HT1080 (cell line): ENCODE measurements around the gene CYB5R3. TPM values are rescaled to one million over a fixed set of nuclear protein-coding genes. Genes with fewer than 3 reads are reported as not detected.

Experiments
- DNase-seq: peaks from one replicate; pipeline ENCODE4 v3.0.0-alpha.2; 2015; ENCODE audit warnings: low read depth
- polyA plus RNA-seq, 2 experiments: library from polyadenylated mRNA; depleted of rRNA; stranded (reverse); fragments of >200 nt; gene quantifications; 2 replicates each; pipeline ENCODE4 v1.2.3, GENCODE V29; 2015
- total RNA-seq: library from RNA; depleted of rRNA; stranded (reverse); fragments of >200 nt; shearing (Covaris generic); gene quantifications from 2 replicates; pipeline ENCODE4 v1.2.3, GENCODE V29; 2014; rRNA removed

The CYB5R3 gene
- total RNA-seq, result 69.9 and 112 TPM in 2 replicates
- polyA plus RNA-seq (2015; cell fraction: cytosol; rRNA removed), result 200 and 230 TPM in 2 replicates
- polyA plus RNA-seq (2015; cell fraction: nucleus; rRNA removed), result 113 and 129 TPM in 2 replicates

DNA sequence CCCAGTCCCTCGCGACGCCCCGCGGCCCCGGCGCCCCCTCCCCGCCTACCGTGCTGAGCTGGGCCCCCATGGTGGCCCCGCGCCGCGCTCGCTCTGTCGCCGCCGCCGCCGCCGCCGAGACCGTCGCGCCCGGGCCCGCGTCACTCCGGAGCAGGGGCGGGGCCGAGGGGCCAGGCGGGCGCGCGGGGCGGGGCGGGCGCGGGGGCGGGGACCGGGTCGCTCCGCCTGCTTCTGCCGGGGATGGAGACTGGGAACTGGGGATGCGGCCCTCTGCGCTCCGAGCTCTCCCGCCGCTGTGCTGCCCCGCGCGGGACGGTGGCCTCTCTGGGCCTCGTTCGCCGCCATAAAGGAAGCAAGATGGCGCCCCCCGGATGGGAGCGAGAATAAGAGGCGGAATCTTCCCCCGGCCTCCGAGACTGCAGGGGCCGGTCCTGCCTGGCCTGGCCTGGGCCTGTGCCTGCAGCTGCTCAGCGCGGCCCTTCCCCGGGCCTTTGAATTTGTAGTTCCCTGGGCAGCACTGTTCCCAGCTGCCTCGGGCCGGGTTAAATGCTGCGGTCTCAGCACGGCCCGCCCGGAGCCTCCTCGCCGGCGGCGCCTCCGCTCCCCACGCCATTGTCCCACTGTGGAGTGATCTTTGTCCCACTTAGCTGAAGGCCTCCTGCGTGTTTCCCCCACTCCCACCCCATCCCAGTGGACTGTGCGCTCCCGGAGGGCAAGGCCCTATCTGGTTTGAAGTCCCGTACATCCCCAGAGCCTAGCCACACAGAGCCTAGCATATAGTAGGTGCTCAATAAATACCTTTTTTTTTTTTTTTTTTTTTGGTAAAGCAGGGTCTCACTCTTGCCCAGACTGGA, at the start of gene CYB5R3:
Gene CYB5R3 (minus strand): TSS at position 147 of the 854 bp plus-strand sequence. CDS start 77 bp downstream, at position 70.
- DNase-seq, result peak; percentile 87

DNA sequence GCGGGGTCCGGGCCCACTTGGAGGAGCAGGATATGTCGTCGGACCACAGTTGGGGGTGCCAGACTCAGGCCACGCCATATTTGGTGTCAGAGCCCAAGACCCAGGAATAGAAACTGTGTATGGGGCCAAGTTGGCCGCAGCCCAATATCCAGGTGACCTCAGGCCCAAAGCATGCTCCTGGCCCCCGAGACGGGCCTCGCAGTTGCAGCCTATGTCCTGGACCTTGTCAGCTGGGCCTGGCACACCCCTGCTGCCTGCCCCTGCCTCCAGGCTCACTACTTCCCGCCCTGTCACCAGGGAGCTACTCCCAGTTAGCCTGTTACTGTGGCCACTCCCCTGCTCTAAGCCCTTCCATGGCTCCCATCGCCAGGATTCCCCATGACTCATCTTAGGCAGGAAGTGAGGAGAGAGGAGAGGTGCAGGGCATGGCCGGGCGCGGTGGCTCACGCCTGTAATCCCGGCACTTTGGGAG, 48.4 kb upstream of the CYB5R3 start:
- peak; percentile 86 for DNase-seq

DNA sequence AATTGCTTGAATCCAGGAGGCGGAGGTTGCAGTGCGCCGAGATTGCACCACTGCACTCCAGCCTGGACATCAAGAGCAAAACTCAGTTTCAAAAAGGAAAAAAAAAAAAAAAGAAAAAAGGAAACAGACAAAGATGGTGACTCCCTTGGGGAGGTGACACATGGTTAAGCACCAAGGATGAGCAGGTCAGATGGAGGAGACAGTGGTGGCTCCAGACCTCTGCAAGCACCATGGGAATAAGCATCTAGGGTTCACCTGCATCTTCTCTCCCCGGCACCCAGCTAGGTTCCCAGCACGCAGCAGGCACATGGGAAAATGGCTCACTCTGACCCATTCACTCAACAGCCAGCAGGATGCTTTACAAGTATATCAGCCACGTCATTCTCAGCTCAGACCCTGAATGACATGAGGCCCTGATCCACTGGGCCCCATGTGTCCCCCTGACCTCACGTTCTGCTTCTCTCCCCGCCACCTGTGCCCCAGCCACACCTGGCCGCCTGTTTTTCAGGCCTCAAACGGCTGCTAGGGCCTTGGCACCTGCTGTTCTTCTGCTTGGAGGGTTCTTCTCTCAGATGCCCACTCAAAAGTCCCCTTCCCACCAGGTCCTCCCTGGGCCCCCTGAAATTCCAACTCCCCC, 47.3 kb upstream of the CYB5R3 start:
- no peak for DNase-seq

DNA sequence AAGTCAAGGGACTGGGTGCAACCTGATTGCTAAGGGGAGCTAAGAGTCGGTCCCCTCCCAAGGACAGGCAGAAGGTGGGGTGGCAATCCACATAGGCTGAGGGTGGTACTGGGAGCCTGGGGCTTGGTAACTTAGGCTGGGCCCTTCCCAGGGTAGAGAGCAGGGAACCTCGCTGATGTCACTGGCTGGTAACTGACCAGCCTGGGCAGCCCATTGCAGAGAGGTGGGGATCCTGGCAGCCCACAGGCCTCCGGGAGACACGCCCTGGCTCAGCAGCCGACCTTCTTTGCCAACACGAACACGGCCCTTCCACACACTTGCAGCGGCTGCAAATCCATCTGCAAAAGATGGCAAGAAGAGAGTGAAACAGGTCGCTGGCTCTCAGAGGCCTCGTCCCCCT, 46.1 kb upstream of the CYB5R3 start:
- DNase-seq, result no peak

DNA sequence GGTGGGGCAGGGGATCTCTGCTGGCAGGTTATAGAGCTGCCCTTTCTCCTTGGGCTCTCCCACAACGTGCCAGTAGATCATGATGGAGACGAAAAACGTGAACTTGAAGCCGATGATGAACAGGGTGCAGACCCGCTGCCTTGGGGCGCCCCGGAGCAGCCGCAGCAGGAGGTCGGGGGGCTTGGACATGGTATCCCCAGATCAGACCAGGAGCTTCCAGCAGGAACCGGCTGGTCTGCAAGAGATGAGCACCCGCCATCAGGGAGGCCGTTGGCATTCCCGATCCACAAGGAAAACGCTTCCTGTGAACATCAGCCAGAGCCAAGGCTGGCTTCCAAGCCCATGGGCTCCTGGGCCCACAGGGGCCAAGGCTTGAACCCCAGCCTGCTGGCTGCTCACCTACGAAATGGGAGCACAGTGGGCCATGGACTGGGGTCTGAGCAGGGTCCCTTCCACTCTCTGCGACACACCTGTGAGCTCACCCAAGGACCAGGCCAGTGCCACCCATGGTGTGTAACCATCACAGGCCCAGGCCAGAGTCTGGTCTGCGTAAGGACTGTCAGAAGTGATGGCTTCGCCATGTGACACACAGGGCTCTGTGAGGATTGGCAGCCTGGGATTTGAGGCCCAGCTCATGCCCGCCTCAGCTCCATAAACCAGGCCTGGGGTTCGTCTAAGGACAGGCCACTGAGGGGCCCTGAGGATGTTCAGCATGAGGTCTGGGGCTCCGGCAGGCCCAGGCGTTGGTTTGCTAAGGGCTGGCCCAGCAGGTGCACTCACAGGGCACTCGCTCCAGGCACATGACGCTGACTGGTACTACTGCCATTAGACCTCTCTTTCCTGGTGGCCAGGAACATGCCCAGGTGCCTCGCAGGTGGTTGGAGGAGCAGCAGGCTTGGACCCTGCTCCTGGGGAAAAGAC, 44.8 kb upstream of the CYB5R3 start:
- DNase-seq, result no peak

DNA sequence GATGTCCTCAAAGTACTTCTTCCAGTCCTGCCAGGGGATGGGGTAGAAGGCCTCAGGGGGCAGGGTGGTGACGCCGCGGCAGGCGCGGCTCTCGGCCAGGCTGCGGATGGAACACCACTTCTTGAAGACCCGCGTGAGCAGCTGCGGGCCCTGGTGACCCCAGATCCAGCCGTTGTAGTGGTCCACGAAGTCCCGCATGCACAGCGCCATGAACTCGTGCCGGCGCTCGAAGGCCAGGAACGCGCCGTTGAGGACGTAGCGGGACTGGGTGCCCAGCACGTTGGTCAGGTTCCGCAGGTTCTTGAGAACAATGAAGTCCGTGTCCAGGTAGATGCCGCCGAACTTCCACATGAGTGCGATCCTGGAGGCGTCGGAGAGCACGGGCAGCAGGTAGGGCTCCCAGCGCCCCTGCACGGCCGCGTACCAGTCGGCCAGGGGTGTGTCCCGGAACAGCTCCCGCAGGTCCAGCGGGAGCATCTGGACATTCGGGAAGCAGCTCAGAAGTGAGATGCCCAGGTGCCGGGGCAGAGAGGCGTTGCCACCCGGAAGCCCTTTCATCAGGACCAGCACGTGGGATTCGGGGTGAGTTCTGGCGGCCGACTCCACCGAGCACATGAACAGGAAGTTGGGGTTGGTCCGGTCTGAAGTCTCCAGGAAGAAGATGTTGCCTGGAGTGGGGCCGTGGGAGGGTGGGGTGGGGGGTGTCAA, 44.0 kb upstream of the CYB5R3 start:
- DNase-seq, result no peak

DNA sequence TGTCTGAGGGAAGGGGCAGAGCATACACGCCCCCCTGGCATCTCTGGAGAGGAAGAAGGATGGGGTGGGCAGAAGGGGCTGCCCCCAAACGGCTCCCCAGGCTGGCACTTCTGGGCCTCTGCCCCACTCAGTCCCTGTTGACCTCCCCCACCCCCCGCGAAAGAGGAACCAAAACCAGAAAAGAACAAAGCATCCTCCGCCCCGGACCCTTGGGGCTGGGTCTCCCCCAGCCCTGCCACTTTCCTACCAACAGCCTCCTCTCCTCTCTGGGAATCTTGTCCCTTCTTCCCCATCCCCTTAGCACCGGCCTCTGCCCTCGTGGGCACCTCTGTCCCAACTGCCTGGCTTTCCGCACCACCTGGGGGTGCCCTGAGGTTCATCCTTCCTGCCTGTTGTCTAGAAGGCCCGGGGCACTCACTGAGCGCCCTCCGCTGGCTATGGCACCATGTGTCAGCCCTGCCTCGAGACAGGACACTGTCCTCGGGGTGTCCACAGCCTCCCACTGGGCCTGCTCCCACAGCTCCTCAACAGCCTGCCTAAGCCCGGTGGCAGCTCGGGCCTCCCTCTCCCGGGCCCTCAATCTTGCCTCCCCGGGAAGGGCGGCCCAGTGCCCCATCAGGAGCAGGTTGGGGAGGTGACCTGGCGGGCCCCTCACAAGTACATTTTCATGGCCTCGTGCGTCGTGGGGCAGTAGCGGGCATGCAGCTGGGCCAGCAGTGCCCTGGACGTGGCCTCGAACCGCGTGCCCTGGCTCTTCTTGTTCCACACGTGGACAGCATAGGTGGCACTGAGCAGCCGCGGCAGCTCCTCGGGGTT, 43.3 kb upstream of the CYB5R3 start:
- DNase-seq, result no peak

DNA sequence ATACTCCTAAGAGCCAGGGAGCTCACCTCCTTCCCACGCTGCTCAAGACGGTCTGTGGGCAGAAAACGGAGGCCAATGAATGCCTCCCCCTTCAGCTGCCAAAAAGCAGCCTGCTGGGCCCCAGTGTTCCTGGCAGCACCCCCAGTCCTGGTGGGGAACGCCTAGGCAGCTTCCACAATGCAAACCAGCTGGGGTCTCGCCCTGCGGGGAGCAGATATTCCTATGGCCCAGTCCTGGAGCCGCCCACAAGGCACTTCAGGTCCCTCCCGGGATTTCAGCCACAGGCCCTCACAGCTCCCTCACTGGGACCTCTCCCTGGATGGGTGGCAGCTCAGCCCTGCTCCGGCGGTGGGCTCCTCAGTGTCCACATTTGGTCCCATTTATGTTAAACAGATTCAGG, 42.2 kb upstream of the CYB5R3 start:
- no peak for DNase-seq

DNA sequence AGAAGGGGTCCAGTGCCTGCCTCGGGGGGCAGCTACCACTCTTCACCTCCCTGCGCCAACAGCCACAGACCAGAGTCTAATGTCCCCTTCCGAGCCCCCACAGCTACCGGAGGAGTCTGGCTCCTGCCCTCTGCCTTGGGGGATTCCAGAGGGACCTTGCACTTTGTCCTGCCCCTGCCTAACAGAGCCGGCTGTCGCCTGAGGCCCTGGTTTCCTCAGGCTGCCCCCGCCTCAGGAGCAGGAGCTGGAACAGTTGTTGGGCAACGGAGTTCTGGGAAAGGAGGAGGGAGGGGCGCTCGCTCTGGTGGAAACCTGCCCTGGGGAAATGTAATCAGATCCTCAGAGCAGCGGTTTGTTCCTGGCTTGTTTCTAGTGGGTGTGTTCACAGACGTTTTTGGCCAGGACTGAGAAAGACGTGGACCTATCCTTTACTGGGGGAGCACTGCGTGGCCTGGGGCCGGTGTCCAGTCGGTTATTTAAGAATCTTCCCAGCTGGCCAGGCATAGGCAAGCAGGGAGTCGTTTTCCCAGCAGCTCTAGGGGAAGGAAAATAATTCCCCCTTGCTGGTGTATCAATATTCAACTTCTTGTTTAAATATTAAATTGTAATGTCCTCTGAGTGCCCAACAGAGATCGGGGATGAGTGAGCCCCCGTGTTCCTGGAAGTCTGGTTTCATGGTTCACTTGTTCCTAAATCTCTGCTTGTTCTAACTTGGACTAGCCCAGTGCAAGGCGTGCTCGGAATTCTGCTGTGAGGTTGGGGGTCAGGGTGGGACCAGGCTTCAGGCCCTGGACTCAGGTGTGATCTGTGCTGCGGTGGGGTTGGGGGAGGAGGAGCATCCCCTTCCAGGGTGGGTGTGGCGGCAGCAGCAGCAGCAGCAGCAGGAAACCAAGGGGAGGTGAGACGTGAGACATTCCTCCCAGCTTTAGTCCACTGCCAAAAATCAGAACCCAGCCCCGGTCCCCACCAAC, 39.3 kb upstream of the CYB5R3 start:
- DNase-seq, result peak; percentile 36

DNA sequence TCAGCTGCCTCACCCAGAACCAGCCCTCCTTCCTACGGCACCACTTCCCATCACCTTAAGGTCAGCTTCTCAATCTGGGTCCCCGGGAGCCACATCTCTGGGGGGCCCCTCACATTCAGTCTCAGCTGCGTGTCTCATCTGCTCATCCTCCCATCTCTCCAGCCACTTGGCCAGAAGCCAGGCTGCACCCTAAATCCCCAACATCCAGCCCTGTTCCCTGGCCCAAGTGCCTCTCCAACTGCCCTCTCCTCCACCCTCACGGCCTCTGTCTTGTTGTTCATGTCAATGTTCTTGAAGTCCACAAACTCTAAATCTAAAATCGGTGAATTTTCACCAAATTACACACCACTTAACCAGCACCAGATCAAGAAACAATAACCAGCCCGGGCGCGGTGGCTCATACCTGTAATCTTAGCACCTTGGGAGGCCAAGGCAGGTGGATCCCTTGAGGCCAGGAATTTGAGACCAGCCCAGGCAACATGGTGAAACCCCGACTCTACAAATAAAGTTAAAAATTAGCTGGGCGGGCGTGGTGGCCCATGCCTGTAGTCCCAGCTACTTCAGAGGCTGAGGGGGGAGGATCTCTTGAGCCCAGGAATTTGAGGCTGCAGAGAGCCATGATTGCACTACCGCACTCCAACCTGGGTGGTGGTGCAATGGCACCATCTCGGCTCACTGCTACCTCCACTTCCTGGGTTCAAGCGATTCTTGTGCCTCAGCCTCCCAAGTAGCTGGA, 37.7 kb upstream of the CYB5R3 start:
- DNase-seq, result no peak

DNA sequence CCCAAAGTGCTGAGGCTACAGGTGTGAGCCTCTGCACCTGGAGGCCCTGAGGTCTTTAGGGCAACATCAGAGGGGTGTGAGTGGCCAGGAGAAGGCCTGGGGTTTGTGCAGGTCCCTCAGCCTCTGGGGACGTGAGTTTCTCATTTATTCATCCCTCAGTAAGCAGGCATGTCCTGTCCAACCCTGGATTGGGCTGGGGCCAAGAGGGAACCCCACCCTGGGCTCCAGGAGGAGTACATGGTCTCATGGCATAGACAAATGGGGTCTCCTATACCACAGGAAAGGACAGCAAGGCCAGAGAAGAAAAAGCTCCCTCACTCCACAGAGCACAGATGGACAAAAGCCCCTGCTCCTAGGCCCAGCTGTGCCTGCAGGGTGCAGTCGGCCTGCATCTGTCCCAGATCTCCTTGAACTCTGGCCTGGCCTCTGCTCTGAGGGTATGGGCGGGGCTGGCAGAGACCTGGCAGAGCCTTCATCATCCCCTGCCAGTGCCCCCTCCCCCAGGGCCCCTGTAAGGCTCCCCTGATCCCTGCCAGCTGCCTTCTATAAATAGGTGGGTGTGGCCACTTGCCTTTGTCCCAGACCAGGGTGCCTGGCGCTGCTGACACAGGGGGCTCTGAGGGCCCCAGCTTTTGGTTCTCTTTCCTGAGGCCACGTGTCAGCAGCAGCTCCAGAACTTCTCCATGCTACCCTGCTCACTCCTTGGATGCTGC, 36.9 kb upstream of the CYB5R3 start:
- no peak for DNase-seq

DNA sequence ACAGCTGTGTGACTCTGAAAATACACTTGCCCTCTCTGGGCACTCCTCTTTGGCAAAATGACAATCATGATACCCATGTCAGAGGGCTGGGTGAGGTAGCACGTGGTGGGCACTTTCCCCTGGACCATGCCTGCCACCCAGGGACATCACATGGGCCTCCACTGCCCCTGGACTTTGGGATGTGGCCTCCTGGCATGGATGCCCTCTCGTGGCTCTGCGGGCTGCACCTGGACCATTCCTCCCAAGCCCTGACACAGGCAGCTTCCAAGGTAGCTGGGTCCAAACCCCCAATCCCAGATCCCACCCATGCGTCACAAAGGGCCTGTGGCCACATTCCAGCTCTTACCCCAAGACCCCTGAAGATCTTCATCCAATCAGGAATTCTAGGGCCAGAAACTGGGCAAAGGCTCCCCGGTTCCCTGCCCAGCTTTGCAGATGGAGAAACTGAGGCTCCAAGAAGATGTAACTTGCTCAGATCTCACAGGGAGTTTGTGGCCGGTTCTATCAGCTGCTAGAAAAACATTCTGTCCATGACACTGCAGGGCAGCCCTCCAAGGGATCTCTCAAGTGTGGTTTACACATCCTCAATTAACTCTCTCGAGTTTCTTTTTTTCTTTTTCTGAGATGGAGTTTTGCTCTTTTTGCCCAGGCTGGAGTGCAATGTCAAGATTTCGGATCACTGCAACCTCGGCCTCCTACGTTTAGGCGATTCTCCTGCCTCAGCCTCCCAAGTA, 35.4 kb upstream of the CYB5R3 start:
- no peak for DNase-seq

DNA sequence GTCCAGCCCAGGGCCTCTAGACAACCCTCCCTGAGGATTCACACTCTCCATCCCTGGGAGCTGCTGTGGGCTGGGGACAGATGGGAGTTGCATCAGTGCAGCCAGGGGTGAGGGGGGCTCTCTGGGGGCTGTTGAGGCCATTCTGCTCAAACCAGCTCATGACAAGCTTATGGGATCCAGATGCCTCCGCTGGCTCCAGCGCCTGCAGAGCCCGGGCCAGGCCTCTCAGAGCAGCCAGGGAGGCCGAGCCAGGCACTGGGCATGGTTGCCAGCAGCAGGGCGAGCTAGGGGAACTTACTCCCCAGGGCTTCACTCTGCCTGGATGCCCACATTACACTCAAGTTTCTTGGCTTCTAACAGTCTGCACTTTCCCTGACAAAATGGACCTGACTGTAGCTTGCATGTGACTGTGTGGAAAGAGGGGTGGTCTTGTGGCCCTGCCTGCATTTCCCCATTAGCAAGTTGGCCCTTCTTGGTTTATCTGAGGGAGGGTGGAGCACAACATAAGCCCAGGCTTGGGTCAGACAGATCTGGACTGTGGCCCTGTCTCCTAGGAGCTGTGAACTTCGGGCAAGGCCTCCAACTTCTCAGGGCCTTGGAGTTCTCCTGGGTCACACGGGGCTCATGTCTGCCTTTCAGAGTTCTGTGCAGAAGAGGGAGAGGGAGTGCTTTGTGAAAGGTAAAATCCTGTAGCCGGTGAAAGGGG, 34.5 kb upstream of the CYB5R3 start:
- DNase-seq, result no peak

DNA sequence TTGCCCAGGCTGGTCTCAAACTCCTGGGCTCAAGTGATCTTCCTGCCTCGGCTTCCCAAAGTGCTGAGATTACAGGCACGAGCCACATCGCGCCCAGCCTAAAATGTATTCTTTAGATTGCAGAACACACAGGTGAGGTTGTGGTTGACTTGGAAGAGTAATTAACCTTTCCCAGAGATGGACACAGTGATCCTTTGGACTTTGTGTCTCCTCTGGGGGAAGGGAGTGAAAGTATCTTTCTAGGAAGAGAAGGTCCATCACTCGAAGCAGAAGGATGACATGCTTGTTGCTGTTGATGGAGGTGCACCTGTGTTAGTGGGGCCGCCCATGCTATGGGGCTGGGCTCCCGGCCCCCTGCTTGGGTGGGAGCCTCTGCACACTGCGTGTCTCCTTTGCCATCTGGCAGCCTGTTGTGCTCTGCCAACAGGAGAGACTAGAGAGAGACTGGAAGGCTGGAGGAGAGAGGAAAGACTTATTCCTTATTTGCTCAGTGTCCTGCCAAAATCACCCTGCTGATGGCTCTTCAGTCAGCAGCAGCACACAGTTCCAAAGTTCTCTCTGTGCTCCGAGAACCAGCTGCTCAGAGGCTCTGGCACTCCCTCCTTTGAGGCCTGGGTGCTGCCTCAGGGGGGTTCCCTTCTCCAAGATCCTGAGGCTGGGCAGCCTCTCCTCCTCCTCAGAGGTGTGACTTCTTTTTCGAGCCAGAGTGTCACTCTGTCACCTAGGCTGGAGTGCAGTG, 33.1 kb upstream of the CYB5R3 start:
- no peak for DNase-seq

DNA sequence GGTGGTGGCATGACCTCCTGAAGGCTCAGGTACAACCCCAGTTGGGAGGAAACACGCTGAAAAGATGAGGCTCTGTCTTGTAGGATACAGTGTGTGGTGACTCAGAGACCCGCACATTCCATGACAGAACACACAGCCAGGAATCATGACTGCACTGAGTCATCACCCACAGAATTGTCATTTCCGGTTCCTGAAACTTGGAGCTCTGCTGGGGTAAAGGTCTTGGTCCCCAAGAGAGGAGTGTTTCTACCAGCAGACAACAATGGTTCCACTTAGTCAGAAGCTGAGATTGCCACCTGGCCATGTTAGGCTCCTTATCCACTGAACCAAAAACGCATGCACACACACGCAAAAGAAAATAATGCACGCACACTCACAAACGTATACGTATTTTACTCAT, 31.5 kb upstream of the CYB5R3 start:
- DNase-seq, result peak; percentile 97
